ENCODE measurements around the gene BACE2.

DNA sequence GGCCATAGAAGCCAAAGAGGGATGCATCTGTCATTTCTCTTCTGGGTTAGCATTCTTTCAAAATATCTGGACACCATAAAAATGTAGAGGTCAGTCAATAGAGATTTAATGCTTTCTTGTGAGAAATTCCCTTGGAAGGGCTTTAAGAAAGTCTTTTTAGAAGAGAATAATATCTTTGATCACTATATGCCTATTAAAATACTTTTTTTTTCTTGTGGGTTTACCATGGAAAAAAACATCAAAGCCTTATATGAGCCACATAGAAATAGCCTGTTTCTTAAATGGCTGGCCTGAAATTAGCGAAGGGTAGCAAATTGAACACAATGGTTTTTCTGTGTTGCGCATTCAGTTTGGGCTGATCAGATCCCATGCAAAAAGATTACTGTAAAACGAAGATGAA lies 36.8 kb downstream of the BACE2 start:
- TF ChIP-seq POLR2A (IDR thresholded peaks at IDR 0.05; ENCODE audit: low read depth, low read length) (no peak), EZH2 (IDR thresholded peaks at IDR 0.05; ENCODE audit: borderline replicate concordance, low read depth, low read length, severe bottlenecking) (no peak), POLR2AphosphoS5 (IDR thresholded peaks at IDR 0.05; ENCODE audit: insufficient read depth, low read depth, low read length) (no peak), FOS (IDR thresholded peaks at IDR 0.05; ENCODE audit: borderline replicate concordance, insufficient read depth, low read length) (no peak)
- TF ChIP-seq, protein P1, sequence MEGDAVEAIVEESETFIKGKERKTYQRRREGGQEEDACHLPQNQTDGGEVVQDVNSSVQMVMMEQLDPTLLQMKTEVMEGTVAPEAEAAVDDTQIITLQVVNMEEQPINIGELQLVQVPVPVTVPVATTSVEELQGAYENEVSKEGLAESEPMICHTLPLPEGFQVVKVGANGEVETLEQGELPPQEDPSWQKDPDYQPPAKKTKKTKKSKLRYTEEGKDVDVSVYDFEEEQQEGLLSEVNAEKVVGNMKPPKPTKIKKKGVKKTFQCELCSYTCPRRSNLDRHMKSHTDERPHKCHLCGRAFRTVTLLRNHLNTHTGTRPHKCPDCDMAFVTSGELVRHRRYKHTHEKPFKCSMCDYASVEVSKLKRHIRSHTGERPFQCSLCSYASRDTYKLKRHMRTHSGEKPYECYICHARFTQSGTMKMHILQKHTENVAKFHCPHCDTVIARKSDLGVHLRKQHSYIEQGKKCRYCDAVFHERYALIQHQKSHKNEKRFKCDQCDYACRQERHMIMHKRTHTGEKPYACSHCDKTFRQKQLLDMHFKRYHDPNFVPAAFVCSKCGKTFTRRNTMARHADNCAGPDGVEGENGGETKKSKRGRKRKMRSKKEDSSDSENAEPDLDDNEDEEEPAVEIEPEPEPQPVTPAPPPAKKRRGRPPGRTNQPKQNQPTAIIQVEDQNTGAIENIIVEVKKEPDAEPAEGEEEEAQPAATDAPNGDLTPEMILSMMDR (IDR thresholded peaks at IDR 0.05; ENCODE audit: extremely low read depth in 1 of 2, insufficient read depth in 1 of 2, low read depth in 1 of 2, low read length in 2 of 2): no peak
